ENCODE results near the gene SH3TC1.

SH3TC1 gene

DNA sequence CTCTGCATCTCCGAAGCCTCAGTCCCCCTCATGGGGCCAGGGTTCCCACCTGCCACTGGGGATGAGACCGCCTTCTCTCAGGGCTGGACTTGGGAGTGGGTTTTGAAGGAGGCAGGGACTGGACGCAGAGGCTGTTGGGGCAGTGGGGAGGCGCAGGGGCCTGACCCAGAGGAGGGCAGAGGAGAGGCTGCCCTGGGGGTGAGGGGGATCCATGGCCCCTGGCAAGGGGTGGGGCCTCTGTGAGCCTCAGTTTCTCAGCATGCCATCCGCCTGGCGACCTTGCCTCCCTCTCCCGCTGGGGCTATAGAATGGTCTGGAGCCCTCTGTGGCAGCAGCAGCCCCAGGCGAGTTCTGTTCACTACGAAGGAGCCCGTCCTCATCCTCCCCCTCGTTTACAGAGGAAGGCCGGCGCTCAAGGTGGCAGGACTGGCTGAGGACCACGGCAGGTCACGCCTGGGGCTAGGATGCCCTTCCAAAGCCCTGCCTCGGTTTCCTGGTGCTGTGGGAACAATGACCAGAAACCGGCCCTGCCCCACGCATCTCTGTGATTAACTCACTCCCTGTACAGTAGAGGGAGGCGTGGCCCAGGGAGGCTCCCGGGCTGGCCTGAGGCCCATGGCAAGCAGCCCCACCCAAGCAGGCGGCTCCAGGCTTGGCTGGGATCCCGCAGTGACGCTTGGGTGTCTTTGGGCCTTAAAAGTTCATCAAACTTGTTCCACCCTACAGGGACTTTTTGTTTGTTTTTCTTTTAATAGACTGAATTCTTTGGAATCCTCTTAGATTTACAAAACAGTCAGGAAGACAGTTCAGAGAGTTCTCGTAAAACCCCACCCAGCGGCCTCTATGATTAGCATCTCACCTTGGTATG is 16.0 kb upstream of the SH3TC1 start:
- H3K27me3 ChIP-seq (ENCODE audit: low read depth, low read length): peaks cover 5% of the 10 kb centered on the region
- no peak overlapping the region for H3K4me3 ChIP-seq (ENCODE audit: low read length)
- no peak for TF ChIP-seq EZH2phosphoT487 (IDR thresholded peaks at IDR 0.05; ENCODE audit: low read depth)
- TF ChIP-seq, protein P1, sequence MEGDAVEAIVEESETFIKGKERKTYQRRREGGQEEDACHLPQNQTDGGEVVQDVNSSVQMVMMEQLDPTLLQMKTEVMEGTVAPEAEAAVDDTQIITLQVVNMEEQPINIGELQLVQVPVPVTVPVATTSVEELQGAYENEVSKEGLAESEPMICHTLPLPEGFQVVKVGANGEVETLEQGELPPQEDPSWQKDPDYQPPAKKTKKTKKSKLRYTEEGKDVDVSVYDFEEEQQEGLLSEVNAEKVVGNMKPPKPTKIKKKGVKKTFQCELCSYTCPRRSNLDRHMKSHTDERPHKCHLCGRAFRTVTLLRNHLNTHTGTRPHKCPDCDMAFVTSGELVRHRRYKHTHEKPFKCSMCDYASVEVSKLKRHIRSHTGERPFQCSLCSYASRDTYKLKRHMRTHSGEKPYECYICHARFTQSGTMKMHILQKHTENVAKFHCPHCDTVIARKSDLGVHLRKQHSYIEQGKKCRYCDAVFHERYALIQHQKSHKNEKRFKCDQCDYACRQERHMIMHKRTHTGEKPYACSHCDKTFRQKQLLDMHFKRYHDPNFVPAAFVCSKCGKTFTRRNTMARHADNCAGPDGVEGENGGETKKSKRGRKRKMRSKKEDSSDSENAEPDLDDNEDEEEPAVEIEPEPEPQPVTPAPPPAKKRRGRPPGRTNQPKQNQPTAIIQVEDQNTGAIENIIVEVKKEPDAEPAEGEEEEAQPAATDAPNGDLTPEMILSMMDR (IDR thresholded peaks at IDR 0.05; ENCODE audit: low read depth, low read length): no peak
- no peak overlapping the region for H2AFZ ChIP-seq (ENCODE audit: low read depth, low read length)
- no peaks in the 10 kb centered on the region for H3K9me3 ChIP-seq (ENCODE audit: insufficient read depth, low read length)
- H3K4me1 ChIP-seq (ENCODE audit: low read length): no peaks in the 10 kb centered on the region
- H4K20me1 ChIP-seq (ENCODE audit: insufficient read depth, low read length): no peaks in the 10 kb centered on the region
- H3K79me2 ChIP-seq (ENCODE audit: low read length): no peaks in the 10 kb centered on the region
- no peaks in the 10 kb centered on the region for H3K36me3 ChIP-seq (replicated peaks; ENCODE audit: low read depth, low read length)
- no peak overlapping the region for H3K4me2 ChIP-seq (ENCODE audit: low read length)
- H3K9ac ChIP-seq (ENCODE audit: low read length): no peak overlapping the region
- H3K27ac ChIP-seq (ENCODE audit: low read length): no peak overlapping the region

DNA sequence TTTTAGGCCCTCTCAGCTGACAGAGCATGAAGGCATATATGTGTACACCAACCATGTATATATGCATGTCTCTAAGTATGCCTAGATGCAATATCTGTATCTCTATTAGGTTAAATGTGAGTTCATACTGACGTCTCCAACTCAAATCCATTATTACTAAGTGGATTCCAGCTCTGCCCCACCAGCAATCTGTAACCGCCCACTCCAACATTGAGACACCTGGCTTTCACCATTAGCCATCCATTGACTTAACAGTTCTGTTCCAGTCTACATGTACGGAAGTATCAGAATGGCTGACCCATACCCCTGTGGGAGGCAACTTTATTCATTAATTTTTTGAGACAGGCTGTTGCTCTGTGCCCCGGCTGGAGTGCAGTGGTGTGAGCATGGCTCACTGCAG is 15.0 kb upstream of the SH3TC1 start:
- Histone ChIP-seq H3K9me3 (ENCODE audit: insufficient read depth, low read length) (no peaks in the 10 kb centered on the region), H3K27me3 (ENCODE audit: low read depth, low read length) (peaks cover 5% of the 10 kb centered on the region), H3K27ac (ENCODE audit: low read length) (no peak overlapping the region), H4K20me1 (ENCODE audit: insufficient read depth, low read length) (no peaks in the 10 kb centered on the region), H3K4me3 (ENCODE audit: low read length) (no peak overlapping the region), H3K79me2 (ENCODE audit: low read length) (no peaks in the 10 kb centered on the region), H3K36me3 (replicated peaks; ENCODE audit: low read depth, low read length) (no peaks in the 10 kb centered on the region), H3K4me2 (ENCODE audit: low read length) (no peak overlapping the region), H3K4me1 (ENCODE audit: low read length) (no peaks in the 10 kb centered on the region), H2AFZ (ENCODE audit: low read depth, low read length) (no peak overlapping the region), H3K9ac (ENCODE audit: low read length) (no peak overlapping the region)
- TF ChIP-seq EZH2phosphoT487 (IDR thresholded peaks at IDR 0.05; ENCODE audit: low read depth): no peak
- TF ChIP-seq, protein P1 (IDR thresholded peaks at IDR 0.05; ENCODE audit: low read depth, low read length): no peak

DNA sequence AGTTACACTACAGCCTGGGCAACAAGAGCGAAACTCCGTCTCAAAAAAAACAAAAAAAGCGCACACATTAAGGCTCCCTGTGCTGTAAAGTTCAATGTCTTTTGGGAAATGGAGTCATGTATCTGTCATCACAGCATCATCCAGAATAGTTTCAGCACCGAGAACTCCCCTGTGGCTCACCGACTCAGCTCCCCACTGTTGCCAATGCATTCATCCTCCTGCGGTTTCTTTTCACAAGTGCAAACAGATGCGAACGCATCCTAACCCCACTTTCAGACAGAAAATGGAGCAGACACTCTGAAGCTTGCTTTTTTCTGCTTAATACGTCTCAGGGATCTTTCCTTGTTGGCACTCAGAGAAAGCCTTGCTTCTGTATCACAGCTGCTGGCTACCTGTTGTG is 13.8 kb upstream of the SH3TC1 start:
- TF ChIP-seq, protein P1 (IDR thresholded peaks at IDR 0.05; ENCODE audit: low read depth, low read length): no peak
- TF ChIP-seq EZH2phosphoT487 (IDR thresholded peaks at IDR 0.05; ENCODE audit: low read depth): no peak

GRCh38 chr4:8185930-8186329 is 13.2 kb upstream of the SH3TC1 start:
- no peaks in the 10 kb centered on the region for H3K79me2 ChIP-seq (ENCODE audit: low read length)
- no peak for TF ChIP-seq EZH2phosphoT487 (IDR thresholded peaks at IDR 0.05; ENCODE audit: low read depth)
- TF ChIP-seq, protein P1 (IDR thresholded peaks at IDR 0.05; ENCODE audit: low read depth, low read length): no peak
- H3K9me3 ChIP-seq (ENCODE audit: insufficient read depth, low read length): no peaks in the 10 kb centered on the region
- no peak overlapping the region for H3K27ac ChIP-seq (ENCODE audit: low read length)
- H3K27me3 ChIP-seq (ENCODE audit: low read depth, low read length): peaks cover 5% of the 10 kb centered on the region
- H2AFZ ChIP-seq (ENCODE audit: low read depth, low read length): no peak overlapping the region
- H3K36me3 ChIP-seq (replicated peaks; ENCODE audit: low read depth, low read length): no peaks in the 10 kb centered on the region
- H3K4me2 ChIP-seq (ENCODE audit: low read length): no peak overlapping the region
- no peak overlapping the region for H3K9ac ChIP-seq (ENCODE audit: low read length)
- no peaks in the 10 kb centered on the region for H4K20me1 ChIP-seq (ENCODE audit: insufficient read depth, low read length)
- no peak overlapping the region for H3K4me3 ChIP-seq (ENCODE audit: low read length)
- no peaks in the 10 kb centered on the region for H3K4me1 ChIP-seq (ENCODE audit: low read length)

More for the DNA sequence above, 13.8 kb upstream of the SH3TC1 start:
- no peaks in the 10 kb centered on the region for H3K79me2 ChIP-seq (ENCODE audit: low read length)
- H3K4me2 ChIP-seq (ENCODE audit: low read length): no peak overlapping the region
- no peak overlapping the region for H2AFZ ChIP-seq (ENCODE audit: low read depth, low read length)
- H3K36me3 ChIP-seq (replicated peaks; ENCODE audit: low read depth, low read length): no peaks in the 10 kb centered on the region
- no peaks in the 10 kb centered on the region for H3K9me3 ChIP-seq (ENCODE audit: insufficient read depth, low read length)
- H4K20me1 ChIP-seq (ENCODE audit: insufficient read depth, low read length): no peaks in the 10 kb centered on the region
- no peak overlapping the region for H3K9ac ChIP-seq (ENCODE audit: low read length)
- peaks cover 5% of the 10 kb centered on the region for H3K27me3 ChIP-seq (ENCODE audit: low read depth, low read length)
- no peak overlapping the region for H3K4me3 ChIP-seq (ENCODE audit: low read length)
- H3K27ac ChIP-seq (ENCODE audit: low read length): no peak overlapping the region
- H3K4me1 ChIP-seq (ENCODE audit: low read length): no peaks in the 10 kb centered on the region
